Middle frontal gyrus (tissue), 1 donor: ENCODE data around the gene PNO1.
"Not testable (repeated sequence)": the region's sequence is repeated elsewhere in the genome, so short reads cannot be mapped to it uniquely, and the experiment has no call there.

Experiments used
- DNase-seq: peaks from one replicate; pipeline ENCODE4 v3.0.0-alpha.2; 2015; ENCODE audit warnings: low spot score; ENCODE audit errors: extremely low spot score

Gene PNO1

DNA sequence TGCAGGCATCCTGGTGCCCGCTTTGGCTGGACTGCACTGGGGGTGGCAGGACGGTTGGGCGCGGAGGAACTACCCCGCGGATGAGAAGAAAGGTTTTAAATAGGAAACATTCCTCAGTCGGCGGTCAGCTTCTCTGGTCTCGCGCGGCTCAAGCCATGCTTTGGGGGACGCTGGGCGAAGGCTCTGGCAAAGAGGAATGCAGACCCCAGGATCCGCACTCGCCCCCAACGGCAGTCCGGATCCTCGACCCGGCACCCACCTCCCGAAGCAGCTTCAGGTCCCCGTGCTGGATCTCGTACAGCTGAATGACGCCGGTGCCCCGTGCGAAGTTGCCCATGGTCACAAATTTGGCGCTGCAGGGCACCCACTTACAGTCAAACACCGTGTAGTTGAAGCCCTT is 686 bp upstream of the PNO1 start:
- no peak for DNase-seq

DNA sequence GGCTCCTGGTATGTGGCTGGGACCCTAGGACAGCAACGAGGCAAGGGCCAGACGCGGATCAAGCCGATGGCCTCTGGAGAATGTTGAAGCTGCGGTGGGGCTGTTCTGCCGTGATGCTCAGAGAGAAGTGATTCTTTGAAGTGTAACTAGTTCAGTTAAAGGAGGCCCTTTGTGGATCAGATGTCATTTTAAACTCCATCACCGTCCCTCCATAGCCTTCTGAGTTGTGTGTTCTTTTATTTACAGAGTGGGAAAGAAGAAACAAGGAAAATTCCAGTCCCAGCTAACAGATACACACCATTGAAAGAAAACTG is 403 bp downstream of the PNO1 start:
- no peak for DNase-seq

DNA sequence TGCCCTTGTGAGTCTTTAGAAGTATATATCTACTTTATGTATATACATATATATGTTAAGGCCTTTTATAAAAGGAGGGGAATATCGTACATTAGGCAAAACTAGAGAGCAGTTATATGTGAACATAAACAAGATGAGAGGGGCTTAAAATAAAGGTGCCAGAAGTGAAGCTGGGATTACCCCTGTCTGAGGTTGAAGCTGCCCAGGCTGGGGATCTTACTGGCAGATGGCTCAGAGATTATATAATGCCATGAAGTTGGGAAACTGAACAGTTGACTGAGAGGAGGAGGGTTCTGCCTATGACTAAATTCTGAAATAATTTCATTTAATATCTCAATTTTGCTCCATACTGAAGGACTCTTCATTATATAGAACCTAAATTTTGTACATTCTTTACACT is 6.0 kb downstream of the PNO1 start:
- DNase-seq = no peak

- no peak for DNase-seq
These were observed 9.5 kb downstream of the PNO1 start for GRCh38 chr2:68167186-68167585.

DNA sequence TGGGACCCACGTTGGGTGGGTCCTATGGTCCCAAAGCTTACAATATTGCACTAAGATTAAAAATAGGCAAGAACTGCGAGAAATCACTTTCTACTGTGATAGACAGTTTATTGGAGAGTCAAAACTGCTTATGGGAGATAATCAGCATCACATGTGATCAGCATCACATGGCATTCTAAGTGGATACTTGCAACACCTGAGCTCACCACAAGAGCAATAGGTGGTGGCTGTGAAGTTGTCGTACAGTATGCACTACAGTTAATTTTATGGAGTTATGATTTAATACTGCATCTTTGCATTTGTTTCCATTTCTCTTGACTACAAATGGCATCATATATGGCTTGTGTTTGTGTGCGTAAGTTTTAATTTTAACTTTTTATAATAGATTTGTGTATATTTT is 11.6 kb downstream of the PNO1 start:
- DNase-seq = no peak

DNA sequence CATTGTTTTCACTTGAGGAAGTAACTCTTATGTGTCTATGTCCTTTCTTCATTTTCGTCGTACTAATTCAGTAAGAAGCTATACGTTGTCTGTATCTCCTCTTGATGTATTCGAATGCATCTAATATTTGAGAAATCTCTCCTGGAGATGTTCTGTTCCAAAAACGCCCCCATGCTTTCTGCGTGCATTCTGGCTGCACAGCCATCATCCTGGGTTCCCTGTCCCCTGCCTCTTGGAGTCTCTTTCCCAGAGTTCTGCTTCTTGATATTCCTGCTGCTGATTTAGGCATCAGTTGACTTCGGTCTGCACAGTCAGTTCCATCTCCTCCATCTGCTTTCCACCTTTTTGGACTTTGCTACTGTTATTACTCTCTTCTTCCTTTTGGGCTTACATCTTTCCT is 13.5 kb downstream of the PNO1 start:
- DNase-seq = no peak

GRCh38 chr2:68171684-68172083 is 14.0 kb downstream of the PNO1 start:
- no peak for DNase-seq

- no peak for DNase-seq
These were observed 14.8 kb downstream of the PNO1 start for GRCh38 chr2:68172521-68172920.

DNA sequence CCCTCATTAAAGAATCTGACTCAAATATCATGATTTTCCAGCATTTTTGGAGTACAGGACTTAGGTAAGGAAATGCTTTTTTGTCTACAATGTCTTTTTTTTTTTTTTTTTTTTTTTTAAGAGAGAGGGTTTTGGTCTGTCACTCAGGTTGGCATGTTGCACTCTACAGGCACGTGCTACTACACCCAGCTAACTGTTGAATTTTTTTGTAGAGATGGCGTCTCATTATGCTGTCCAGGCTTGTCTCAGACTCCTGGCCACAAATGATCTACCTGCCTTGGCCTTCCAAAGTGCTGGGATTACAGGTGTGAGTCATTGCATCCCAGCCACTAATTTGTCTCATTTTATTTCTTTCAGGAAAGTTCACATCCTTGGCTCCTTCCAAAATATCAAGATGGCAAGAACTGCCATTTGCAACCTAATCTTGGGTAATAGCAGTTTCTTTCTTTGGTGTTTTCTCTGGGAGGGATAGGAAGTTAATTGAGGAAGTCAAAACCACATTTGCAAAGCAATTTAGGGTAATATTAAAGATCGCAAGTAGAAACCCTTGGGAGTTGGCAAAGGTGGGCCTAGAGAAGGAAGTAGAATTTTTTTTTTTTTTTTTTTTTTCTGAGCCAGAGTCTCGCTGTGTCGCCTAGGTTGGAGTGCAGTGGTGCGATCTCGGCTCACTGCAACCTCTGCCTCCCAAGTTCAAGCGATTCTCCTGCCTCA is 15.5 kb downstream of the PNO1 start:
- no peak for DNase-seq

DNA sequence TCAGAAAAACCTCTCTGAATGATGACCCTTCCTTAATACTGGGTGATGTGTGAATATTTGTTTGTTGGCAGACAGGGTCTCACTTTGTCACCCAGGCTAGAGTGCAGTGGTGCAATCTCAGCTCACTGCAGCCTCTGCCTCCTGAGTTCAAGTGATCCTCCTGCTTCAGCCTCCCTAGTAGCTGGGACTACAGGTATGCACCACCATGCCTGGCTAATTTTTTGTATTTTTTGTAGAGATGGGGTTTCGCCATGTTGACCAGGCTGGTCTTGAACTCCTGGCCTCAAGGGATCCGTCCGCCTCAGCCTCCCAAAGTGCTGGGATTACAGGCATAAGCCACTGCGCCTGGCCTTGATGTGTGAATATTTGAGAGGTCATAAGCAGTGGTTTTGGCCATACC is 17.5 kb downstream of the PNO1 start:
- not testable (repeated sequence) for DNase-seq

GRCh38 chr2:68176657-68177056 is 19.0 kb downstream of the PNO1 start:
- DNase-seq = no peak

DNA sequence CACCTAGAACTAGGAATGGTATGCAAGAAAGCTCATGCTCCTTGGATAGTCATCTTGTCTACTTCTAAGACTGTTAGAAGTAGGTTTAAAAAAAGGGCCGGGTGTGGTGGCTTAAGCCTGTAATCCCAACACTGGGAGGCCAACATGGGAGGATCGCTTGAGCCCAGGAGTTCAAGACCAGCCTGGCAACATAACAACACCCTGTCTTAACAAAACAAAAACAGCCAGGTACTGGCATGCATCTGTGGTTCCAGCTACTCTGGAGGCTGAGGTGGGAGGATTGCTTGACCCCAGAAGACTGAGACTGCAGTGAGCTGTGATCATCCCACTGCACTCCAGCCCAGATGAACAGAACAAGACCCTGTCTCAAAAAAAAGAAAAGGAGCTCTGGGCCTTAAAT is 19.9 kb downstream of the PNO1 start:
- DNase-seq = no peak

- DNase-seq = no peak
These were observed 20.7 kb downstream of the PNO1 start for GRCh38 chr2:68178432-68178831.

- no peak for DNase-seq
These were observed 21.4 kb downstream of the PNO1 start for GRCh38 chr2:68178954-68179627.

GRCh38 chr2:68182902-68183301 is 25.2 kb downstream of the PNO1 start:
- no peak for DNase-seq

GRCh38 chr2:68185541-68186164 is 28.0 kb downstream of the PNO1 start:
- no peak for DNase-seq

DNA sequence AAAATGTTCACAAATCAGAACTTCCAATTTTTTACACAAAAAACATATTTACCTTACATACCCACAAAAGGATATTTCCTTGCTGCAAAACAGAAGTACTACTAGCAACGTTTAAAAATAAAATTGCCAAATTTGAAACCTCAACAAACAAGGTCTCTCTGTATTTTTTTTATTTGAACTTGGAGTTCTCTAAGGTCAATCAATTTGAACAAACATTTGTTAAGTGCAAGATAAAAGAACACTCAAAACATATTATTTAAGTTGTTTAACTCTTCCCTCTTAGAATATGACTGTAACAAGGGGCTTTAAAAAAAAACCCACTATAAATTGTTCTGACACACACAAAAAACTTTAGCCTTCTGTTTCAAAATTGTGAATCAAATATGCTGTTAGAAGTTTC is 29.6 kb downstream of the PNO1 start:
- DNase-seq = no peak

GRCh38 chr2:68188831-68189230 is 31.1 kb downstream of the PNO1 start:
- no peak for DNase-seq

DNA sequence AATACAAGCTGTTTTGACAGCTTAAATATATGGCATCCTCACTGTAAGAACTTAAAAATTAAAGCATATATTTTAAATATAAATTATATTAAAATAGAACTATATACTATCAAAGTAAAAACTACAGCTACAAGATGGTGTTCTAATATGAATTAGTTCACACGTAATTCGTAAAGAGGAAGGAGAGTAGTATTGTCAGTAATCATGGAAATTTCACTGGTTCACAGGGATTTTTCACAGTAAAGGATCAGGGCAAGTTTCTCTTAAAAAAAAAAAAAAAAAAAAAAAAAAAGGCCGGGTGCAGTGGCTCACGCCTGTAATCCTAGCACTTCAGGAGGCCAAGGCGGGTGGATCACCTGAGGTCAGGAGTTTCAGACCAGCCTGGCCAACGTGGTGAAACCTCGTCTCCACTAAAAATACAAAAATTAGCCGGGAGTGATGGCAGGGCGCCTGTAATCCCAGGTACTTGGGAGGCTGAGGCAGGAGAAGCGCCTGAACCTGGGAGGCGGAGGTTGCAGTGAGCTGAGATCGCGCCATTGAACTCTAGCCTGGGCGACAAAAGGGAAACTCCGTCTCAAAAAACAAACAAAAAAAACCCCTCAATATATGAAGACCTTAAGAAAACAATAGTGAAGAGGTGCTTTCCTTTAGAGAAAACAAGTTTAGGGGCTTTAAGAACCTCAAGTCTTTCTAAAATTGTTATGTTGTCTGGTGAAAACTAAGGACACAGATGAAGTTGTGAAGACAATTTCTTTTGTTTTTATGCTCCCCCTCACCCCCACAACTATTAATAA is 32.5 kb downstream of the PNO1 start:
- no peak for DNase-seq

DNA sequence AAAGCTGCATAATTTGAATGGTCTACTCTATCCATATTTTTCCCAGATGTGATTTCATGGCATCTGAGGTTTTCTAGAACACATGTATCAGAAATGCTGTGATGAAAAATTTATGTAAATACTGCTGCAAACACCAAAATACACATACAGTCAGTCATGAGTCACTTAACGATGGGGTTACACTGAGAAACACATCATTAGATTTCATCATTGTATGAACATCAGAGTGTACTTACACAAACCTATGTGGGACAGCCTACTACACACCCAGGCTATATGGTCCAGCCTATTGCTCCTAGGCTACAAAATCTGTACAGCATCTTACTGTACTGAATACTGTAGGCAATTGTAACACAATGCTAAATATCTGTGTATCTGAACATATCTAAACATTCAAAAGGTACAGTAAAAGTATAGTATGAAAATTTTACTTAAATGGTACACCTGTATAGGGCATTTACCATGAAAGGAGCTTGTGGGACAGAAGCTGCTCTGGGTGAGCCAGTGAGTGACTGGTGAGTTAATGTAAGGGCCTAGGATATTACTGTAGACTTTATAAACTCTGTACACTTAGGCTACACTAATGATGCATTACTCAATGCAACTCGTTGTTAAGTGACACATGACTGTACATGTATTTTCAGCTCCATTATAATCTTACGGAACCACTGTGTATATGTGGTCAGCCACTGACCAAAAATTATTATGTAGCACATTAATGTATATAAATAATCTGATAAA is 33.5 kb downstream of the PNO1 start:
- no peak for DNase-seq

DNA sequence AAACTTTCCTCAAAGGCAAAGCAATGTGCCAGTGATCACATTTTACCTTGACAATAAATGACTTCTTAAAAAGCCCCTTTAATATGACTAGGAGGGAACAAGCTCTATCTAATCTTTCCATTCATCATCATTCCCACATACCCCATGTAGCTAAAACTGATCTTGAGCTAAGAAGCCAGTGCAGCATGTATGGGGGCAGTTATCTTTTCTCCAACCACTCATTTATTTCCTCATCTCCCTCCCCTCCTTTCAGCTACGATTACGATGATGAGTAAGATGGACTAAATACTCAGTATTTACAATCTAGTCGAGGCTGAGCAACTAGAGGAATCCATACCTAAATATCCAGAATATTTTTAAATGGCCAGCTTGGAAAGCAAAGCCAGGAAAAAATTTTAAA is 35.5 kb downstream of the PNO1 start:
- DNase-seq = no peak
